GM18870 (cell line): ENCODE data around the gene HPN.
"Not testable (repeated sequence)": the region's sequence is repeated elsewhere in the genome, so short reads cannot be mapped to it uniquely, and the experiment has no call there.

Experiments used
- ATAC-seq: cut with Tn5 transposase; IDR thresholded peaks from one replicate; pipeline ENCODE4 v1.9.1; 2021; ENCODE audit warnings: moderate library complexity; ENCODE audit not compliant: unreplicated experiment

The HPN gene

DNA sequence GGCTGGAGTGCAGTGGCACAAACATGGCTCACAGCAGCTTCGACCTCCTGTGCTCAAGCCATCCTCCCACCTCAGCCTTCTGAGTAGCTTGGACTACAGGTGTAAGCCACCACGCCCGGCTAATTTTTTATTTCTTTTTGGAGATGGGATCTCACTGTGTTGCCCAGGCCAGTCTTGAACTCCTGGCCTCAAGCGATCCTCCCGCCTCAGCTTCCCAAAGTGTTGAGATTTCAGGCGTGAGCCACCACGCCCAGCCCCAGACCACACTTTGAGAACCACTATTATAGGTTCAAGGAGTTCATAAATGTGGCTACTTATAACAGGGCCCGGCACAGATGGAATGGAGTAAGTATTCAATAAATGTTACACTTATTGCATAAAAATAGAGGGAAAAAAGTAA lies 14.5 kb upstream of the HPN start:
- no peak for ATAC-seq

DNA sequence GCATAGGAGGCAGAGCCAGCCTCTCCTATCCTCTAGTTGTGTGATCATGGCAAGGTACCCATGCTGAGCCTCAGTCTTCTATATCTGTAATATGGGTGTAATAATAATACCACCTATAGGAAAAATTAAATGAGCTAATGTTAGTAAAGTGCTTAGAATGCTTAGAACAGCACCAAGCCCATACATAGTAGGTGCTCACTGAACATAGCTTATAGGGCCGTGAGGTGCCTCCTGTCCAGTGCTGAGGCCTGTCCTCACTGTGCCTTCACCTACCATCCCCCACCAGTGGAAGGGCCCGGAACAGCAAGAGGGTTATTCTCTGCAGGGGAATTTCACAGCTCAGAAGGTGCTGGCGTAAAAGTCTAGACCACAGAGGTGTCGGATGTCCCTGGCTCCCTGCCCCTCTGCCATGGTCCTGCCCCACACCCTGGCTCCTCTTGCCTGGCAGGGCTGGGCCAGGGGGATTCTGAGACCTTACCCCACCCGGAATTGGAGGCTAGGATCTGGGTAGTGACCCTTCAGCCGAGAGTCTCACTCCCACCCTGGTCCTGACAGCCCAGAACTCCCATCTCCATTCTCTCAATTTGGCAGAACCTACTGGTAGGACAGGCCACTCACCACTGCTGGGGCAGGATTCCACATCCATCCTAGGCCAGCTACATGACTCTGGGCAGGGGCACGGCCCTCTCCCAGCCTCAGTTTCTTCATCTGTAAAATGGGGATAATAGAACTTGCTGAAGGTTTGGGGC lies 13.5 kb upstream of the HPN start:
- ATAC-seq = no peak

DNA sequence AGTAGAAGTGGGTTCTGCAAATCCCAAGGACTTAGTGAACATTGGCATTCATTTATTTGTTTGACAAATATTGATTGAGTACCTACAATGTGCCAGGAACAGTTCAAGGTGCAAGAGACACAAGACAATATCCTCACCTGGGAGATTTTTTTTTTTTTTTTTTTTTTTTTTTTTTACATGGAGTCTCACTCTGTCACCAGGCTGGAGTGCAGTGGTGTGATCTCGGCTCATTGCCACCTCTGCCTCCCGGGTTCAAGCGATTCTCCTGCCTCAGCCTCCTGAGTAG lies 13.0 kb upstream of the HPN start:
- not testable (repeated sequence) for ATAC-seq

DNA sequence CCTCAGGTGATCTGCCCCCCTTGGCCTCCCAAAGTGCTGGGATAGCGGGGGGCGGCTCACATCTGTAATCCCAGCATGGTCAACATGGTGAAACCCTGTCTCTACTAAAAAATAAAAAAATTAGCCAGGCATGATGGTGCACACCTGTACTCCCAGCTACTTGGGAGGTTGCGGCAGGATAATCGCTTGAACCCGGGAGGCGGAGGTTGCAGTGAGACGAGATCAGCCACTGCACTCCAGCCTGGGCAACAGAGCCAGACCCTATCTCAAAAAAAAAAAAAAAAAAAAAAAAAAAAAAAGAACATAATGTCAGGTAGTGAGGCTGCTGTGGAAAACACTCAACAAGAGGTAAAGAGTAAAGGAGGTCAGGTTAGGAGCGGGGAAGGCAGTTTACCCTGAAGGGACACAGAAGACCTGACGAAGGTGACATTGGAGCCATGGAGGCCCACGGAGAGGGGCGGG lies 12.2 kb upstream of the HPN start:
- not testable (repeated sequence) for ATAC-seq

DNA sequence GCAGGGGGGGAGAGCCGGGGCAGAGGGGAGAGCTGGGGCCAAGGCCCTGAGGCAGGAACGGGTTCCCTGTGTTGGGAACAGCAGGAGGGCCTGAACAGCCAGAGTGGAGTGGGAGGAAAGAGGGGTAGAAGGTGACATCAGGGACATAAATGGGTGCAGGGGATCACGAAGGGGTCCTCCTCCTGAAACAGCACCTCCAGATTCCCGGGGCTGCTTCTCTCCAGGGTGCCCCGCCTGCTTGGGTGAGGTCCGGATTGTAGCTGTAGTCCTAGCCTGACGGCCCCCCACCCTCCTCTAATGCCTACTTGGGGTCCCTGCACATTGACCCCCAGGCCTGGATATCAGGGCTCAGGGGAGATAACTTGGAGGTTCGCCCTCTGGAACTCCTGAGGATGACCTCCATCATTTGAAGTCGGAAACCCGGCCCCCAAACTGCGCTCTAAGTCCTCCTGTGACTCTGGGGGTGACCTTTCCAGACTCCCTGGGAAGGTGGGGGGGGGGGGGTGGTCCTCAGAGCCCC lies 11.7 kb upstream of the HPN start:
- no peak for ATAC-seq

DNA sequence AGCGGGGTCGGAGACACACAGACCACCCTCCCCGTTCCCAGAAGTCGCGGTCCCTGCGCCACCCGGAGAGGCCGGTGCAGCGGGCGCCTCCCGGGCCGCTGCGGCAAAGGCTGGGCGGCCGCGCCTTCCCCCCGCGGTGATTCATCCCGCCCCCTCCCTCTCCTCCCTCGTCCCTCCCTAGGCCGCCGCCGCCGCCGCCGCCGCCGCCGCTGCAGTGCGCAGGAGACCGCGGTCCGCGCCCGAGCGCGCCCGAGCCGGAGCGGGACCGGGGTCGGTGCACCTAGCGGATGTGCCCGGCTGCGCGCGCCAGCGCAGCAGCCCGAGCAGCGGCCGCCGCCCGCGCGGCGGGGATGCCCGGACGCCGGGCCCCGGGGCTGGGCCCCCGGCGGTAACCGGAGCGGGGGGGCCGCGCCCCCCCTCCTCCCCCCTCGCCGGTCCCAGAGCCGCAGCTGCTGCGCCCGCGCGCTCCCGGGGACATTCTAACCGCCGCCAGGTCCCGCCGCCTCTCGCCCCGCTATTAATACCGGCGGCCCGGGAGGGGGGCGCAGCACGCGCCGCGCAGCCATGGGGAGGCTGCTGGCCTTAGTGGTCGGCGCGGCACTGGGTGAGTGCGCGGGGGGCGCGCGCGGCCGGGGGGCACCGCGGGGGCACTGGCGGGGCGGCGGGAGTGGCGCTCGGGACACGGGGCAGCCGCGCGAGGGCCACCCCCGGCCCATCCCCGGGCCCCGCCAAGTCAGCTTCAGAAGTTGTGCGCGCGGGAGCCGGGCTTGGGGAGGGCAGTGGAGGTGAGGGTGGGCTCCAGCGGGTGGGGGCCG lies 11.1 kb upstream of the HPN start, which contains the start of gene SCN1B:
Gene SCN1B (plus strand): TSS at position 214 of the 815 bp plus-strand sequence. CDS start 351 bp downstream, at position 565.
- ATAC-seq = no peak

DNA sequence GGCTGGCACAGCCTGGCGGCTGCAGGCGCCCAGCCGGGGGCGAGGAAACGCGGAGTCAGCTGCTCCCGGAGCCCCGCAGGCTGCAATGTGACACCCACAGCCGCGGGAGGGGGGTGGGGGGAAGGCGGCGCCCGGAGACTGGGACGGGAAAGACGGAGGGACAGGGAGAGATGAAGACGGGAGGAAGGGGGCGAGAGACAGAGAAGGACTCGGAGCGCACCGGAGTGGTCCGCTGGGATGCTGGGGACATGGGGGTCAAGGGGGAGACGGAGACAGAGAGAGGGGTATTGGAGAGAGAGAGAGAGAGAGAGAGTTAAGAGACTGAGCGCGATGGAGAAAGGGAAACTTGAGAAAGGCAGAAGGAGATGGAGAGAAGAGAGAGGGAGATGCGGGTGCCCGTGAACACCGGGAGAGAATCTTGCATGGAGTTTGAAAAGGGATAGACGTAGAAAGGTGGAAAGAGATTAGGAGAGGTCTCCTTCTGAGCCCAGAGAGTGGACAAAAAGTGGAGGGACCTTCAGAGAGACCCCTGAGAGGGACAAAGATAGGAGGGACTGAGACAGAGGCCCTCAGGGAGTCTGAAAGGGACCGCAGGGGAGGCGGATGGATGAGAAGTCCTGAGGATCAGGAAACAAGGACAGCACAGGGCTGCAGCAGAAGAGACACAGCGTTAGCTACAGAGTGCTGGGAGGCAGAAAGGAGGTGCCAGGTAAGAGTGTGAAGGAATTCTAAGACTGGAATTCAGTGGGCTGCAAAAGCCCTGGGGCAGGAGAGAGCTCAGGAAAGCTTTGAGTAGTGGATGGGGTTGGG lies 10.2 kb upstream of the HPN start:
- ATAC-seq = no peak

DNA sequence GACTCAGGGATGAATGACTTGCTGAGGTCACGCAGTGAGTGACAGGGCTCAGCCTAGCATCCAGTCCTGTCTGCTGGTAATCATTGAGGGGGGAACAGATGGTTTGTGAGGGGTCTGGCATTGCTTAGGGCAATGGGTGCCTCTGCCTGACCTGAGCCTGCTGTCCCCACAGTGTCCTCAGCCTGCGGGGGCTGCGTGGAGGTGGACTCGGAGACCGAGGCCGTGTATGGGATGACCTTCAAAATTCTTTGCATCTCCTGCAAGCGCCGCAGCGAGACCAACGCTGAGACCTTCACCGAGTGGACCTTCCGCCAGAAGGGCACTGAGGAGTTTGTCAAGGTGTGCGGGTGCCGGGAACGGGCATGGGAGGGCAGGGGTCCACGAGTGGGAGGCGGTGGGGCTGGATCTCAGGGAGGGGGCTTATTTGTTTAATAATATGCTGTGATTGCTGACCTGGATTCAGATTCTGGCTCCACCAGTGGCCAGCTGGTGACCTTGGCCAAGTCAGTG lies 9.1 kb upstream of the HPN start:
- no peak for ATAC-seq

DNA sequence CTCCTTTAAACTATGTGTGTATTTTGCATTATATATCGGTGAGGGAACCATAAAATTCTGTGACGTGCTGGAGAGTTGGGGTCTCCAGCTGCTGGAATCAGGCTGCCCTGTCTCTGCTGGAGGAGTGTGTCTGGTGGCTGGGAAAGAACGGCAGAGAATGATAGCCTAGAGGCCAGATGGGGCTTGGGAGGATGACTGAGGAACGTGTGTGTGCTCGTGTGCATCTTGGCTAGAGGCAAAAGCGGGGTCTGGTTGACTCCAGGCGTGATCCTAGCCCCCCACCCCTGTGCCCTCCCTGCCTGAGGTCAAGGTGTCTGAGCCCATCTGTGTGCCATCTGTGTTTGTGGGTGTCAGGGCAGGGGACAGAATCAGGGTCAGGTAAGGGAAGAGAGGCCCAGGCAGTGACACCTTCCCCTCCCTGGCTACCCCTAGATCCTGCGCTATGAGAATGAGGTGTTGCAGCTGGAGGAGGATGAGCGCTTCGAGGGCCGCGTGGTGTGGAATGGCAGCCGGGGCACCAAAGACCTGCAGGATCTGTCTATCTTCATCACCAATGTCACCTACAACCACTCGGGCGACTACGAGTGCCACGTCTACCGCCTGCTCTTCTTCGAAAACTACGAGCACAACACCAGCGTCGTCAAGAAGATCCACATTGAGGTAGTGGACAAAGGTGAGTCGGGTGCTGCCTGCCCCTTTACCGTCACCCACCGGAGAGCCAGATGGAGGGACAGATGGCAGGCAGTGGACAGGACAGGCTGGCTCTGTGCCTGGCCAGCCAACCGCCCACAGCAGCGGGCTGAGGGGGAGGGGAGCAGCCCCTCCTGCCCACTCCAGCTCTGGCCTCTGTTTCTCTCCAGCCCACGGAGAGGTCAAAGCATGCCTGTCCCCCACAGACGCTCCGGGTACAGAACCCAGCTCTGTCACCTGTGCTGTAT lies 8.2 kb upstream of the HPN start:
- ATAC-seq = no peak

DNA sequence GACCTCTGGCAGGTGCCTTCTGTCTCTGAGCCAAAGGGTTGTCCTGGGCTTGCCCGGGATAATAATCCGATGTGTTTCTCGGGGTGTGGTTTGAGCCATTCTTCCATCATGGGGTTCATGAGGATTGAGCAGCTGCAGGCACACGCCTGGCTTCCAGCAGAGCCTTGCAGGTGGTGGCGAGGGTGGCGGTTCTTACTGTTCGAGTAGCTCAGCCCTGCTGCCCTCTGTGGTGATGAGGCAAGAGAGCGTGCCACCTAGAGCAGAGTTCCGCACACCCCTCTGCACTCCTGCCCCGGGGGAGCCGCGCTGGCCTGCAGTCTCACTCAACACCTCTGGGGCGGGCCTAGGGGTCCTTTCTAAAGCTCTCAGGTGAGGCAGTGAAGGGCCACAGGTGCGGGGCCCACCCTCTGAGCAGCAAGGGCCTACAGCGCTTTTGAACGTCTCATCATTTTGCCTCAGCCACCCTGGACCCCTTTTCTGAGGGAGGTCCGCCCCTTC lies 7.5 kb upstream of the HPN start:
- no peak for ATAC-seq

DNA sequence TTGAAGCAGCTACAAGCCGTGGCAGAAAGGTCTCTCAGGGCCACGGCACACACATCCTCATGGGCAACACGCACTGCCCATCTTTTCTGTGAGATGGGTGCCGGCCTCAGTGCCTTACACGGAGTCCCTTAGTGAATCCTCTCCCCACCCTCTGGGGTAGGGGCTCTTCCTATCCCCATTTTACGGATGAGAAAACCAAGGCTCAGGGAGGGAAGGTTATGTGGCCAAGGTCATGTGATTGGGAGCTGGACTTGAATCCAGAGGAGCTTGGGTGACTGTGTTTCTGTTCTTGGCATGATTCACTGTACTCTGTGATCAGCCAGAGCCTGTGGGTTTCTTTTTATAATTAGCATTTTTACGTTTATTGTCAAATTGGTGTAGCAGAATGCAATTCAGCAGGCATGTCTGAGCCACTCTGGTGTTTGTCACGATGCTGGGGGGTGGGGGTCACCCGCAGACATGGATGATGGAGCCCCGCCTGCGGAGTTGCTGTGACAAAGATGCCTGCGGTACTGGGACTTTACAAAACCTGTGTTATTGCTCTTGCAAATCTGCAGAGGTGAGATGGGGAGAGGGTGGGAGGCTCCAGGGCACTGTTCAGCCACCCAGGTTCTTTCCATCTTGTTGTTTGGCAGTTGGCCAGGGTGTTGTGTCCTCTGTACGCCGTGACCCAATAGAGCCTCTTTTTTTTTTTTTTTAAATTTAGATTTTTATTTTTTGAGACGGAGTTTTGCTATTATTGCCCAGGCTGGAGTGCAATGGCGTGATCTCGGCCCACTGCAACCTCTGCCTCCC lies 6.7 kb upstream of the HPN start:
- ATAC-seq = no peak

DNA sequence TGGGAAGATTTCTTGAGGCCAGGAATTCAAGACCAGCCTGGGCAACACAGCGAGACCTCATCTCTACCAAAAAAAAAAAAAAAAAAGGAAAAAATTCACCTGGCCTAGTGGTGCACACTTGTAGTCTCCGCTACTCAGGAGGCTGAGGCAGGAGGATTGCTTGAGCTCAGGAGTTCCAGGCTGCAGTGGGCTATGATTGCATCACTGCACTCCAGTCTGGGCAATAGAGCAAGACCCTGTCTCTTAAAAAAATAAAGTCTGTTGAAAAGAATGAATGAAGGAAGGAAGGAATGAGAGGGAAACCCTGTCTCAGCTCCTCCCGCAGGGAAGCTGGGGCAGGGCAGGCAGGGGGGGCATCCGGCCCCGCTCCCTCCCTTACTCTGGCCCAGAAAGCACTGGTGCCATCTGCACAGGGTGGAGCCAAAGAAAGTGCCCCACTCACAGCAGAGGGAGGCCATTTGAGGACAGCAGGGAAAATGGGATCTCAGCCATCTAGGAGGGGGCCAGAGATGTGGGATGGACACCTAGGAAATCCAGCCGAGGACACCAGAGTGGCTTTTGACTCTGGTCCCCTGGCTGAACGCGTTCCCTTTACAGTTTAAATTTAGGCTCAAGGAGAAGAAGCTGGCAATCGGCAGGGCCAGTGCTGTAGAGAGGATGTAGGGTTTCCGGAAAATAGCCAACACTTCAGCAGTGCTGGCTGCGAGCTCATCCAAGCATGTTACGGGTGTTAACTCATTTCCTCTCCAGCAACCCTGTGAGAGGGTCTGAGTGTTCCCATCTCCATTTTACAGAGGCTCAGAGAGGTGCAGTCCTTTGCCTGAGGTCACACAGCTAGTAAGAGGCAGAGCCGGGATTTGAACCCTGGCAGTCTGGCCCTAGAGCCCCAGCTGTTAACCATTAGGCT lies 3.6 kb upstream of the HPN start:
- ATAC-seq = no peak

DNA sequence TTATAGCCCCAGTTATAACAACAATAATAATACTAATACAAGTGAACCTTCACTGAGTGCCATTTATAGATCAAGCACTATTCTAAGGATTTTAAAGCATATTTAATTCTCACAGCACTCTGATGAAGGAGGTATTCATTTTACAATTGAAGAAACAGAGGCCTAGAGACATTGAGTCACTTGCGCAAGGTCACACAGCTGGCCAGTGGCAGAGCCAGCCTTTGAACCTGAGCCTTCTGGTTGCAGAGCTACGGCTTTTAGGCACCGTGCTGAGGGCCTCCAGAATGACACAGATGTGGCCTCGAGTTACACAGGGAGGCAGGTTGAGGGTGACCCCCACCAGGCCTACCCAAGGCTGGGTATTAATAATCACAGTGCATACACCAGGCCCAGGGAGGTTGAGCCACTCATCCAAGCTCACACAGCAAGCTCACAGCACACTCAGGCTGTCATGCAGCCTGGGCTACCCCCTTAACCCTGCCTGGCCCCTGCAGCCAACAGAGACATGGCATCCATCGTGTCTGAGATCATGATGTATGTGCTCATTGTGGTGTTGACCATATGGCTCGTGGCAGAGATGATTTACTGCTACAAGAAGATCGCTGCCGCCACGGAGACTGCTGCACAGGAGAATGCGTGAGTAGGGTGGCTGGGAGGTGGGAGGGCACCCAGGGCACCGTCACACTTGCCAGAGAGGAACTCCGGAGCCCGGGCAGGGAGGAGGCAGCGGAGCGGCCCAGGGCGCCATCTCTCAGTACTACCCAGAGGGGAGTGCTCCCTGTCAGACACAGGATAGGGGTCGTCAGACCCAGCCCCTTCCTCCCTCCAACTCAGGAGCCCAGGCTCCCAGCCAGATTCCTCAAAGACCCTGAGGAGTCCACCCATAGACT lies 2.7 kb upstream of the HPN start:
- no peak for ATAC-seq

DNA sequence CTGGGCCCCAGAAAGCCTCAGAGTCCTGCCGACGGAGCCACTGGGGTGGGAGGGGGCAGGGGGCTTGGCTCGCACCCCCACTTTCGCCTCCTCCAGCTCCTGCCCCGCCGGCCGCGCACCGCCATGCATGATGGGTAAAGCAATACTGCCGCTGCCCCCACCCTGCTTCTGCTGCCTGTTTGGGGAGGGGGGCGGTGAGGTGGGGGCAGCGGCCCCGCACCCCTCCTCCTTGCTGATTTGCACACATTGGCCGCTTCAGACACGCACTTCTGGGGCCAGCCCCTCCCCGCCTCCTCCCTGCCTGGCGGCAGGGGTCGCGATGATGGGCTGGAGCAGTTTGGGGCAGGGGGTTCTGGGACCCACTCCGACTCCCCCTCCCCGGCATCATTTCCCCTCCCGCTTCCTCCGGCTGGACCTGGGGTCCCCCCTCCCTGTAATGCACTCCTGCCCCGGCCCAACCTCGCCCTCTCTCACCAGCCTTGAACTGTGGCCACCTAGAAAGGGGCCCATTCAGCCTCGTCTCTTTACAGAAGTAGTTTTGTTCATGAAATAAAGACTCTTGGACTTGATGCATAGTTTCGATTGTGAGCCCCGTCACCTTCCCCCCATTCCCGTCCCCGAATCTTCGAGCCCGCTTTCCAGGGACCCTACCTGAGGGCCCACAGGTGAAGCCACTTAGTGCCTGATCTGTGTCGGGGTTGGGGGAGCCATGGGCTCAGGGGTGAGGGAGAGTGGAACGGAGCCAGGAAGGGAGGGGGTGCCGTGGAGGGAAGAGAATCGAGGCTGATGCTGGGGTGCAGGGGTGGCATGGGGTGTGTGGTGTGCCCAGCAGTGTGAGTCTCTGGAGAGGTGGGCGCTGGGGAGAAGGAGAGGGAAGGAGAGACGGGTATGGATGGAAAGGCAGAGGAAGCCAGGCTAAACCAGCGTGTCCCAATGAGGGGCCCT lies 1.4 kb upstream of the HPN start:
- ATAC-seq = no peak

DNA sequence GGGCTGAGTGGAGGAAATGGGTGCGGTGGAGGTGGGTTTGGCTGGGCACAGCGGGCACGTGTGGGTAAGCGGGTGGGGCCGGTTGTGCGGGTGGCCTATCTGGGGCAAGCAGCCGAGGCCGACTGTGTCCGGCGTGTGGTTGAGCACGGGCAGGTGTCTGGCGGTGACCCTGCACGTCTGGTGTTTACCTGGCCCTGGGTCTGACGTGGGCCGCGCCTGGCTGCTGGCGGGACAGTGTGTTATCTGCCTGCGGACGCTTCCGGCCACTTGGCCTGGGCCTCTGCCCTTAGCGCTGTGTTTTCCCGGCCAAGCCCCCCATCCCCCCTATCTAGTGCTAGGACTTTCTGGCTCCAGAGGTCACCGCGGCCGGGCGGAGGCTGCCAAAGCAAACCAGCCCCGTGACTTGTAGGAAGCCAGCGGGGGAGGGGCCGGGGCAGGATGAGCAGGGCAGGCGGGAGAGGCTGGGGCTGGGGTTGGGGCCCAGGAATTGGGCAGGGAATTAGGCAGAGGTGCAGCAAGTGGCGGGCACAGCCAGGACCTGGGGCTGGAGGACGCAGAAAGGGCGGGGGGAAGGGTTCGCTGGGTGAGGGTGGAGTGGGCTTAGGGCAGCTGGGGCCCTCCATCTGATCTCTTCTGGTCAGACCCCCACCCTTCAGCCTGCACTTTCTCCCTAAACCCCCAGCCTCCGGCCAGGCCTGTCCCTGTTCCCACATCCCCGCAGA lies 534 bp upstream of the HPN start:
- no peak for ATAC-seq
